Tibial artery (tissue), 4 donors: ENCODE results near the gene VARS2.

ENCODE experiments used
- DNase-seq, 2 donors: peaks; one replicate each; pipeline ENCODE4 v3.0.0-alpha.2; 2019
- H3K27ac ChIP-seq, 2 donors: fragments of 200-600 bp; sonication (generic) in 1 of 2; 1 replicate in 1 of 2; 2 replicates in 1 of 2; pipeline ENCODE4 v1.5.1; 2018 to 2019; ENCODE audit warnings: mild to moderate bottlenecking in 1 of 2
- H3K27me3 ChIP-seq, 2 donors: fragments of 200-600 bp; sonication (generic) in 1 of 2; one replicate each; pipeline versions ENCODE4 v1.5.1 to v1.6.0; 2016 to 2019
- H3K36me3 ChIP-seq, 3 donors: fragments of 200-600 bp; sonication (generic) in 2 of 3; one replicate each; pipeline ENCODE4 v1.5.1; 2016 to 2019; ENCODE audit warnings: mild to moderate bottlenecking in 2 of 3
- H3K4me1 ChIP-seq, 4 donors: fragments of 200-600 bp; sonication (generic) in 2 of 4; 1 replicate in 3 of 4; 2 replicates in 1 of 4; pipeline ENCODE4 v1.5.1; 2016 to 2019
- H3K4me3 ChIP-seq, 2 donors: fragments of 200-600 bp; sonication (generic) in 1 of 2; 1 replicate in 1 of 2; 2 replicates in 1 of 2; pipeline ENCODE4 v1.5.1; 2018 to 2019; ENCODE audit warnings: mild to moderate bottlenecking in 2 of 2
- H3K9me3 ChIP-seq, 3 donors: fragments of 200-600 bp; sonication (generic) in 1 of 3; one replicate each; pipeline ENCODE4 v1.5.1; 2016 to 2019
- intact Hi-C: fragments of 100-400 bp; cut with DNase I; formaldehyde crosslinking; loops from one replicate; pipeline ENCODE4 v1.15.0; 2023; ENCODE audit warnings: low total_unique reads
- TF ChIP-seq, protein P1 (sequence below), 2 experiments: fragments of 200-600 bp in 1 of 2; fragments of 450-650 bp in 1 of 2; IDR thresholded peaks; one replicate each; pipeline ENCODE4 v1.5.1; 2017 to 2019; ENCODE audit warnings: antibody characterized with exemption in 2 of 2, mild to moderate bottlenecking in 1 of 2, moderate library complexity in 1 of 2

Gene VARS2

DNA sequence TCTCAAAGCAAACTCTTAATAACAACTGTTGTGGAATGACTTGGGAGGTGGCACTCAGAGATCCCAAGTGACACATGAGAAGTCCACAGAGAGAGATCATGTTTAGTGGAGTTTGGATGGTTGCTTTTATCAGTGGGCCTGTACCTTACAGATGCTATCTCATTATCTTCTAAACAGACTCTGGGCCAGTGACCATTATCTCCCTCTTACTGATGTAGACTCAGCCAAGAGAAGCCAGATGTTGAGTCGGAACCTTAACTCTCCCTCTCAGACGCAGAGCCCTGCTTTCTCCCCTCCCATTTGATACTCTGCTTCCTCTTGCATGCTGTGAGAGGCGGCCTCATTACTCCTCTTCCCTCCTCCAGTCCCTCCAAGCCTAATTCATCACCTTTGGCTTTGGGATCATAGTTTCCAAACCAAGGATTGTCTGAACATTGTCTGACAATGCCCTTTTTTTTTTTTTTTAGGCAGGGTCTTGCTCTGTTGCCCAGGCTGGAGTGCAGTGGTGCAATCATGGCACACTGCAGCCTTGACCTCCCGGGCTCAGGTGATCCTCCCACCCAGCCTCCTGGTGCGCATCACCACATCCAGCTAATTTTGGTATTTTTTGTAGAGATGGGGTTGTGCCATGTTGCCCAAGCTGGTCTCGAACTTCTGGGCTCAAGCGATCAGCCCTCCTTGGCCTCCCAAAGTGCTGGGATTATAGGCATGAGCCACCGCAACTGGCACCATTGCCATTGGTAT lies 34.2 kb upstream of the VARS2 start:
- Histone ChIP-seq H3K36me3 (no peaks in the 10 kb centered on the region), H3K27ac (no peak overlapping the region), H3K27me3 (no peaks in the 10 kb centered on the region), H3K4me1 (peaks cover 0 to 57% (median 29%) of the 10 kb centered on the region in 4 donors), H3K9me3 (no peaks in the 10 kb centered on the region), H3K4me3 (no peak overlapping the region)
- no peak for DNase-seq
- TF ChIP-seq, protein P1, sequence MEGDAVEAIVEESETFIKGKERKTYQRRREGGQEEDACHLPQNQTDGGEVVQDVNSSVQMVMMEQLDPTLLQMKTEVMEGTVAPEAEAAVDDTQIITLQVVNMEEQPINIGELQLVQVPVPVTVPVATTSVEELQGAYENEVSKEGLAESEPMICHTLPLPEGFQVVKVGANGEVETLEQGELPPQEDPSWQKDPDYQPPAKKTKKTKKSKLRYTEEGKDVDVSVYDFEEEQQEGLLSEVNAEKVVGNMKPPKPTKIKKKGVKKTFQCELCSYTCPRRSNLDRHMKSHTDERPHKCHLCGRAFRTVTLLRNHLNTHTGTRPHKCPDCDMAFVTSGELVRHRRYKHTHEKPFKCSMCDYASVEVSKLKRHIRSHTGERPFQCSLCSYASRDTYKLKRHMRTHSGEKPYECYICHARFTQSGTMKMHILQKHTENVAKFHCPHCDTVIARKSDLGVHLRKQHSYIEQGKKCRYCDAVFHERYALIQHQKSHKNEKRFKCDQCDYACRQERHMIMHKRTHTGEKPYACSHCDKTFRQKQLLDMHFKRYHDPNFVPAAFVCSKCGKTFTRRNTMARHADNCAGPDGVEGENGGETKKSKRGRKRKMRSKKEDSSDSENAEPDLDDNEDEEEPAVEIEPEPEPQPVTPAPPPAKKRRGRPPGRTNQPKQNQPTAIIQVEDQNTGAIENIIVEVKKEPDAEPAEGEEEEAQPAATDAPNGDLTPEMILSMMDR (IDR thresholded peaks at IDR 0.05): no peak
- intact Hi-C loops: loop anchor here (5.0 kb wide), 3 partner anchors 53 to 198 kb away; partner anchors contain the start of genes FLOT1 and IER3

GRCh38 chr6:30880698-30881252 lies 33.3 kb upstream of the VARS2 start:
- TF ChIP-seq, protein P1 (IDR thresholded peaks at IDR 0.05): no peak
- DNase-seq: no peak
- H3K9me3 ChIP-seq: no peaks in the 10 kb centered on the region
- H3K36me3 ChIP-seq: no peaks in the 10 kb centered on the region
- H3K4me3 ChIP-seq: no peak overlapping the region
- no peak overlapping the region for H3K27ac ChIP-seq
- peaks cover 0 to 66% (median 38%) of the 10 kb centered on the region in 4 donors for H3K4me1 ChIP-seq
- H3K27me3 ChIP-seq: no peaks in the 10 kb centered on the region
- intact Hi-C loops: loop anchor here (5.0 kb wide), 2 partner anchors 53 to 138 kb away; partner anchors contain the start of genes FLOT1 and IER3

DNA sequence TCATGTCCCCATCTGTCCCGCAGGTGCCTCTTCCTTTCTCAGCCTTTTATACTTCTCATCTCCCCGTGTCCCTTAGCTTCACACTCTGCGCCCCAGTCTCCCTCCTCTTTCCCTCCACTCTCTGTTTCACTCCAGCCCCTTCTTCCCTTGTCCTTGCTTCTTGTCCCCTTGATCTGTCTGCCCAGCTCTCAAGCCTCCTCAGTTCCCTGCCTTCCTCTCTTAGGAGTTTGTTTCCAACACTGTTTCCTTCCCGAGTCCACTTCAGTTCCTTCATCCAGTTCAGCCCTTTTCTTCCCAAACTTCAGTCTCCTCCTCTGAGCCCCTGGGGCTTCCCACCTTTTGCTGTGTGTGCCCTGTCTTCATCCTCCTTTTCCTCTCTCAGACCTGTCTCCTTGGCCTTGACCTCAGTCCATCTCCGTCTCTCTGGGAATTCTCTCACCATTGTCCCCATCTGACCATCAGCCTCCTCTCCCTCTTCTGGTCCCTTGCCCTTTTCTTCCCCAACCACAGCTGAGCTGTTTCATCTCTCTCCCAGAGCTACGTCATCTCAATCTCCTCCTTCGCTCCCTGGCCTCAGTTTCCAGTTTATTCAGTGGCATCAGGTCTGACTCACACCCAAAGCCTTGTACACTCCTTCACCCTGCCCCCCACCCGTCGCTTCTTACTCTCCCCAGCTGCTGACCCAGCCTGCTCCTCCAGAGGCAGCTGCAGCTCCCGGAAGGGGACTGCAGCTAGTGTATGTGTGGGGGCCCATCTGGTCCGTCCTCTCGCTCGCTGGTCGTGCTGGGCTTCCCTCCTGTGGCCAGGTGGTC lies 32.4 kb upstream of the VARS2 start:
- Histone ChIP-seq H3K4me3 (no peak overlapping the region), H3K27me3 (no peaks in the 10 kb centered on the region), H3K27ac (peak overlapping the region; percentile 93 to 98), H3K9me3 (no peaks in the 10 kb centered on the region), H3K36me3 (no peaks in the 10 kb centered on the region), H3K4me1 (peaks cover 0 to 73% (median 43%) of the 10 kb centered on the region in 4 donors)
- DNase-seq: no peak
- intact Hi-C loops: loop anchor here (5.0 kb wide), 2 partner anchors 54 to 139 kb away; partner anchors contain the start of genes FLOT1 and IER3
- TF ChIP-seq, protein P1 (IDR thresholded peaks at IDR 0.05): no peak

- TF ChIP-seq, protein P1 (IDR thresholded peaks at IDR 0.05): no peak
- intact Hi-C loops: loop anchor here (5.0 kb wide), 2 partner anchors 55 to 140 kb away; partner anchors contain the start of genes FLOT1 and IER3
- peaks cover 0 to 70% (median 40%) of the 10 kb centered on the region in 4 donors for H3K4me1 ChIP-seq
- no peaks in the 10 kb centered on the region for H3K27me3 ChIP-seq
- no peak overlapping the region for H3K4me3 ChIP-seq
- no peaks in the 10 kb centered on the region for H3K36me3 ChIP-seq
- H3K9me3 ChIP-seq: no peaks in the 10 kb centered on the region
- peak in 1 of 2 donors; percentile 74 for DNase-seq
- H3K27ac ChIP-seq: peak overlapping the region; percentile 93 to 98
These were observed 31.8 kb upstream of the VARS2 start for GRCh38 chr6:30882204-30882758.
